ENCODE data around the gene NFATC4. TPM values are rescaled to one million over a fixed set of nuclear protein-coding genes. Genes with fewer than 3 reads are reported as not detected.

NFATC4 gene
- total and polyA plus RNA-seq, 10 of the 15 experiments (the other 5 are each of a cell fraction or from before 2014, with no cell fraction given): 0.97 to 14.3 (median 4.9) TPM

DNA sequence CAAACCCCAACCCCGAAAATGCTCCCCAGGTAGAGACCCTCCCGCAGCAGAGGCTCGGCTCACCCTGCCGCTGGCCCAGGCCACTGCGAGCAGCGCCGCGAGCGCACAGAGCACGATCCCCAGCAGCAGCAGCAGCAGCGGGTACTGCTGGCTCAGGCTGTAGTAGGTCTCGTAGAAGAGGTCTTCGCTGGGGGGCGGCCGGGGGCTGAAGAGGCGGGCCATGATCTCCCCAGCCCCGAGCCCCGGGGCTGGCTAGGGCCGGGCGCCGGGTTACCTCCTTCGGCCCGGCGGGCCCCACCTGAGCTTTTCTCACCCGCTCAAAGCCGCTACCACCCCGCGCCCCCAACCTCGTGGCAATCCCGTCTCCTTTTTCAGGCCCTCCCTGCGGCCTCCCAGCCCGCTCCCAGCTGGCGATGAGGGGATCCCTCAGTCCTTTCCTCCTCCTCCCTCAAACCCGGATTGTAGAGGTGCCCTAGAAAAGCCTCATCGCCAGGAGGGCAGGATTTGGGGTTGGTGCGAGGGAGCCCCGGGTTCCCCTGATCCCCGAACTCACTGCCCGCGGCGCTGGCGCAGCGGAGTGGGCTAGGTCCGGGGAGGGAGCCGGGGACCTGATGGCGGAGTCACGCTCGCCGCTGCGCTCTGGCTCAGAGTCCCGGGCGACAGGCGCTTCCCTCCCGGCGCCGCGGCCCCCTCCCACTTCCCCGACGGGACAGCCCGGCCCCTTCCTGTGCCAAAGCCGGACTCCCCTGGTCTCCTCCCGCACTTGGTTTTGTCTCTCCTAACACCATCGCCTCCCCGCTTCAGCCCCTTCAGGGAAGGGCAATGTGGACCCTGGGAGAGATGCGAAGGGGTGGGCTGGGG lies 33.3 kb upstream of the NFATC4 start, which contains the start of gene ADCY4:
TSS of gene ADCY4 (minus strand) at position 641 of the 861 bp plus-strand sequence. CDS start at position 222, 419 bp downstream.
- Histone ChIP-seq H3K79me2 (ENCODE audit: control insufficient read depth, insufficient read depth, low read length) (no peaks in the 10 kb centered on the region), H3K9me3 (replicated peaks; ENCODE audit: control insufficient read depth, insufficient read depth, low read length) (no peaks in the 10 kb centered on the region), H2AFZ (ENCODE audit: control insufficient read depth, low read depth, low read length) (peak within 1 kb of the TSS; percentile 58; the same call in 1 of the 2 replicates), H3K36me3 (ENCODE audit: control insufficient read depth in 2 of 2, insufficient read depth in 2 of 2, low read length in 1 of 2) (no peaks in the 10 kb centered on the region; a peak in 1 of 4 replicates), H3K4me2 (ENCODE audit: control insufficient read depth, insufficient read depth) (peak within 1 kb of the TSS; percentile 90; the same call in 1 of the 2 replicates), H3K27me3 (replicated peaks in 1 of 2; ENCODE audit: control insufficient read depth in 2 of 2, insufficient read depth in 2 of 2, low read length in 1 of 2) (peaks cover 2 to 12% of the 10 kb centered on the region in 2 experiments; a peak in 3 of 4 replicates), H3K9ac (ENCODE audit: control insufficient read depth, insufficient read depth, low read length) (no peak within 1 kb of the TSS; the same call in 1 of the 2 replicates), H3K4me3 (peak within 1 kb of the TSS; percentile 59; the same call in 1 of the 2 replicates), H3K27ac (ENCODE audit: control insufficient read depth, insufficient read depth) (no peak within 1 kb of the TSS), H4K20me1 (ENCODE audit: control insufficient read depth, insufficient read depth) (no peaks in the 10 kb centered on the region), H3K4me1 (ENCODE audit: control insufficient read depth, insufficient read depth, low read length) (peaks cover 24% of the 10 kb centered on the region)
- ChIA-PET POLR2A (interaction anchor here (4.0 kb wide), 1 partner anchor 96 kb away, joined by 42 read pairs; the partner anchor contains the start of genes CBLN3 and KHNYN), CTCF (interaction anchor here (1.0 to 16.6 kb wide), 14 partner anchors 9 to 105 kb away, joined by 3 to 452 read pairs (median 9); partner anchors contain the start of genes CBLN3, CIDEB, KHNYN and LTB4R2), RAD21 (ENCODE audit: unreplicated experiment) (interaction anchor here (1.0 to 5.0 kb wide), 5 partner anchors 13 to 101 kb away, joined by 3 to 141 read pairs (median 7); partner anchors contain the start of genes CBLN3 and KHNYN), SMC1A (ENCODE audit: uncharacterized antibody, unreplicated experiment) (interaction anchor here (1.6 to 4.9 kb wide), 3 partner anchors 16 to 101 kb away, joined by 4 to 77 read pairs (median 53); partner anchors contain the start of genes CBLN3 and KHNYN)
- no peak for ATAC-seq
- 23% methylated on average over 63 of the region's 65 CpGs for WGBS (ENCODE audit: insufficient coverage, insufficient replicate concordance, low lambda C conversion rate, missing lambda C conversion rate)
- BruUV-seq (replicated peaks): no TSS peak
- intact Hi-C loops (cut with micrococcal nuclease; ENCODE audit: unreplicated experiment): loop anchor here (5.0 kb wide), 1 partner anchor 33 kb away; the partner anchor contains the start of gene NFATC4
- no peak for DNase-seq (ENCODE audit: low read depth, low spot score)
- in situ Hi-C loops (cut with MboI): loop anchor here (5.0 kb wide), 1 partner anchor 98 kb away; no protein-coding TSS in a partner anchor
- TF ChIP-seq MEF2B (IDR thresholded peaks at IDR 0.05; ENCODE audit: partially characterized antibody, poor library complexity, severe bottlenecking) (no peak), CBX5 (IDR thresholded peaks at IDR 0.05; ENCODE audit: low read depth) (no peak)
- FAIRE-seq: no peak
